Mucosa of descending colon (tissue), 3 donors: Measurements from ENCODE around the gene ANKS1B. TPM values are rescaled to one million over a fixed set of nuclear protein-coding genes. Genes with fewer than 3 reads are reported as not detected.

Experiments
- ATAC-seq: fragments of 200-7000 bp; cut with Tn5 transposase; one replicate; pipeline ENCODE4 v1.9.1; 2020; ENCODE audit warnings: mild to moderate bottlenecking, moderate library complexity
- DNase-seq, 3 donors: peaks; one replicate each; pipeline ENCODE4 v3.0.0-alpha.2; 2020
- H3K36me3 ChIP-seq: fragments of 200-600 bp; one replicate; pipeline ENCODE4 v1.8.0; 2021; ENCODE audit warnings: low read depth, mild to moderate bottlenecking
- H3K4me1 ChIP-seq: fragments of 200-600 bp; one replicate; pipeline ENCODE4 v1.8.0; 2021; ENCODE audit warnings: low read depth, mild to moderate bottlenecking
- H3K4me3 ChIP-seq: fragments of 200-600 bp; one replicate; pipeline ENCODE4 v1.8.0; 2021; ENCODE audit warnings: mild to moderate bottlenecking
- H3K9me3 ChIP-seq: fragments of 200-600 bp; one replicate; pipeline ENCODE4 v1.8.0; 2021; ENCODE audit warnings: mild to moderate bottlenecking
- CTCF ChIP-seq: fragments of 200-600 bp; IDR thresholded peaks from one replicate; pipeline ENCODE4 v1.8.0; 2022; ENCODE audit warnings: antibody characterized with exemption, mild to moderate bottlenecking
- intact Hi-C, 2 donors: fragments of 100-400 bp; cut with DNase I in 1 of 2; cut with micrococcal nuclease in 1 of 2; formaldehyde crosslinking; loops; one replicate each; pipeline versions ENCODE4 v1.11.0 to v1.11.1; 2022; cut with DNase I, micrococcal nuclease
- total RNA-seq, 3 donors: library from RNA; stranded (reverse); fragmentation: NEBNext Ultra II Directional in 2 of 3; extraction: Animal tissue kit (Norgen Biotek cat#: 25700) in 2 of 3; gene quantifications; one replicate each; pipeline versions ENCODE4 v1.2.1 to v1.2.4, GENCODE V29; 2021 to 2023
- donor health status: DM: no; HTN: no; CAD: no; lungs with moderate emphysema.
- donor health status: DM: no; HTN: no; CAD: no.
- donor health status: DM: no; HTN: yes; CAD: no.

The ANKS1B gene
- total RNA-seq, 3 donors from 2014 or later: 1.1 to 22.2 (median 2.3) TPM

- intact Hi-C loops: no loop called here
- Histone ChIP-seq H3K4me3 (no peak overlapping the region), H3K9me3 (no peaks in the 10 kb centered on the region), H3K36me3 (no peaks in the 10 kb centered on the region), H3K4me1 (no peaks in the 10 kb centered on the region)
- TF ChIP-seq CTCF: no peak
- ATAC-seq: no peak
- no peak for DNase-seq
Measured at GRCh38 chr12:99142651-99143050, 842.1 kb downstream of the ANKS1B start.

- intact Hi-C loops: no loop called here
- no peak for TF ChIP-seq CTCF
- Histone ChIP-seq H3K4me3 (no peak overlapping the region), H3K9me3 (no peaks in the 10 kb centered on the region), H3K4me1 (no peaks in the 10 kb centered on the region), H3K36me3 (no peaks in the 10 kb centered on the region)
- DNase-seq (no peak), ATAC-seq (no peak)
Measured at GRCh38 chr12:99140017-99140720, 844.6 kb downstream of the ANKS1B start.

GRCh38 chr12:99138393-99138792 is 846.3 kb downstream of the ANKS1B start:
- intact Hi-C loops: no loop called here
- Histone ChIP-seq H3K4me1 (no peaks in the 10 kb centered on the region), H3K4me3 (no peak overlapping the region), H3K36me3 (no peaks in the 10 kb centered on the region), H3K9me3 (no peaks in the 10 kb centered on the region)
- no peak for TF ChIP-seq CTCF
- ATAC-seq: no peak
- no peak for DNase-seq

GRCh38 chr12:99137124-99137855 is 847.4 kb downstream of the ANKS1B start:
- no peaks in the 10 kb centered on the region for H3K4me1 ChIP-seq
- intact Hi-C loops: no loop called here
- H3K9me3 ChIP-seq: no peaks in the 10 kb centered on the region
- H3K4me3 ChIP-seq: no peak overlapping the region
- no peaks in the 10 kb centered on the region for H3K36me3 ChIP-seq
- DNase-seq (no peak), ATAC-seq (no peak)
- TF ChIP-seq CTCF: no peak

GRCh38 chr12:99136516-99136915 is 848.2 kb downstream of the ANKS1B start:
- no peak for DNase-seq
- intact Hi-C loops: no loop called here
- no peak for TF ChIP-seq CTCF
- Histone ChIP-seq H3K4me3 (no peak overlapping the region), H3K9me3 (no peaks in the 10 kb centered on the region), H3K4me1 (no peaks in the 10 kb centered on the region), H3K36me3 (no peaks in the 10 kb centered on the region)
- ATAC-seq: no peak
